LNCaP clone FGC (cell line): ENCODE measurements around the gene MCIDAS.

Source experiments
- DNase-seq: peaks from one replicate; pipeline ENCODE4 v3.0.0-alpha.2; 2011; ENCODE audit warnings: low read depth
- H3K4me3 ChIP-seq: 2 replicates; pipeline ENCODE4 v1.5.1; 2011; ENCODE audit warnings: mild to moderate bottlenecking, low read depth, low read length, control low read depth
- TF ChIP-seq, protein P1 (sequence below): IDR thresholded peaks from 2 replicates; pipeline ENCODE4 v1.5.1; 2012; ENCODE audit warnings: mild to moderate bottlenecking; ENCODE audit not compliant: control insufficient read depth, insufficient read depth; ENCODE audit errors: extremely low read depth

The MCIDAS gene

DNA sequence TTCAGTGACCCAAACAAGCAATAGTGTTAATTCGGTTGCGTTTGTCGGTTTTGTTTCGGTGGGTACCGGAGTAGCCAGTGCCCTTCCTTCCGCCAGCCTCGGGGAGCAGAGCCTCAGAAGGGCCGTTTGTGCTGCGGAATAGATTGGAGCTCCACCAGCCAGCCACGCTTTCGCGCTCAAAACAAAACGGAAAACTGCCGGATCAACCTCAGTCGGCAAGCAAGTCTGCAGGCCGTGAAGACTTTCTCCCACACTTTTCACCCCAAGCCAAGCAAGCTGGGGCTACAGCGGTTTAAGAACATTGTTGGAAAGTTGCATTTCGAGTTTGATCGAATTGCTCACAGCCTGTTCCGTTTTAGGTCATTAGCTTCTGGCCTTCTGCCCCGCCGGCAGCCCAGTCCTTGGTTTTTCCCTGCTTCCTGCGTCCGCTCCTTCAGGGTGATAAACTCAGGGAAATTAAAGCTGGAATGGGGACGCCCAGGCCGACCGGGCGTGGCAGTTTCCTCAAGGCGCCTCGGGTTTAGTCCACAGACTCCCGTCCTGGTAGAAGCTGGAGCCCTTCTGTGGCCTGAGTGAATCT, 7.1 kb upstream of the MCIDAS start:
- TF ChIP-seq, protein P1, sequence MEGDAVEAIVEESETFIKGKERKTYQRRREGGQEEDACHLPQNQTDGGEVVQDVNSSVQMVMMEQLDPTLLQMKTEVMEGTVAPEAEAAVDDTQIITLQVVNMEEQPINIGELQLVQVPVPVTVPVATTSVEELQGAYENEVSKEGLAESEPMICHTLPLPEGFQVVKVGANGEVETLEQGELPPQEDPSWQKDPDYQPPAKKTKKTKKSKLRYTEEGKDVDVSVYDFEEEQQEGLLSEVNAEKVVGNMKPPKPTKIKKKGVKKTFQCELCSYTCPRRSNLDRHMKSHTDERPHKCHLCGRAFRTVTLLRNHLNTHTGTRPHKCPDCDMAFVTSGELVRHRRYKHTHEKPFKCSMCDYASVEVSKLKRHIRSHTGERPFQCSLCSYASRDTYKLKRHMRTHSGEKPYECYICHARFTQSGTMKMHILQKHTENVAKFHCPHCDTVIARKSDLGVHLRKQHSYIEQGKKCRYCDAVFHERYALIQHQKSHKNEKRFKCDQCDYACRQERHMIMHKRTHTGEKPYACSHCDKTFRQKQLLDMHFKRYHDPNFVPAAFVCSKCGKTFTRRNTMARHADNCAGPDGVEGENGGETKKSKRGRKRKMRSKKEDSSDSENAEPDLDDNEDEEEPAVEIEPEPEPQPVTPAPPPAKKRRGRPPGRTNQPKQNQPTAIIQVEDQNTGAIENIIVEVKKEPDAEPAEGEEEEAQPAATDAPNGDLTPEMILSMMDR, result no peak
- no peak for DNase-seq
- H3K4me3 ChIP-seq, result peak overlapping the region; percentile 45

DNA sequence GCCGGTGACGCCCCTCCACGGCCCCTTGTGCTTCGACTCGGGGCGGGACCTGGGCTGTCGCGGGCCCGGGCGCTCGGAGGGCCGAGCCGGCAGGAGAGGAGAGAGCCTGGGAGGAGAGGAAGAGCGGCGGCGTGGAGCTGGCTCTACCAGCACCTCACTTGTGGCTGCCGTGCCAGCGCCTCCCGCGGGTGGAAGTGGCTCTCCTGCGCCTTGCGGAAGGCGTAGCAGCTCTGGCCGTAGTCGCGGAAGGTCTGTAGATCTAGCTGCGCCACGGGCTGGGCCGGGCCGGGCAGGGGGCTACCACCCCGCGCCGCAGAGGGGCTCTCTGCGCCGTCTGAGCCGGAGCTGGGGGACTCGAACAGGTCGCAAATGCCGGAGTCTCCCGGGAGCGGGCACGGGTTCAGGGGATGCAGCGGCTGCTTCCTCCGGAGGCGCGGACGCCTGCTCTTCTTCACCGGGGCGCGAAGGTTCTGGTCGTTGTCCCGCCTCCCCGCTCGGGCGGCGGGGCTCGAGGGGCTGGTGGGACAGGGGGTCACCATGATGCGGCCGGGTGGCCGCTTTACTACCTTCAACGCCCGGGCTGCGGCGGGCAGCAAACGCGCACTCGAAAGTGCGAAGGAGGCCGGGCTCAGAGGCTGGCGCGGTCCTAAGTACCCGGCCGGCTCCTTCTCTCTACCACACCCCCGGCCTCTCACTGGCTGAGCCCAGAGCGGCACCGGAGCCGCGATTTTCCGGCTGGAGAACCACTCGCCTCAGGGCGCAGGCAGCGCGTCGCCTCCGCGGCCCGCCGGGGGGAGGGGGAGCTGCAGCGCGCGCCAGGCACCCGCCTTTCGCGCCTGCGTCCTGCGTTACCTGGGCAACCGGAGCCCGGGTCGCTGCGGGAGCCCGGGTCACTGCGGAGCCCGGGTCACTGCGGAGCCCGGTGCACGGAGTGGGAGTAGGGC, 6.1 kb upstream of the MCIDAS start, which contains the start of gene CCNO:
CCNO (minus strand) TSS at position 624 of the 944 bp plus-strand sequence; CDS start at position 539, 85 bp downstream.
- TF ChIP-seq, protein P1, result peak; percentile 11; the same call in 1 of the 2 replicates
- no peak for DNase-seq
- peak within 1 kb of the TSS; percentile 45 for H3K4me3 ChIP-seq

DNA sequence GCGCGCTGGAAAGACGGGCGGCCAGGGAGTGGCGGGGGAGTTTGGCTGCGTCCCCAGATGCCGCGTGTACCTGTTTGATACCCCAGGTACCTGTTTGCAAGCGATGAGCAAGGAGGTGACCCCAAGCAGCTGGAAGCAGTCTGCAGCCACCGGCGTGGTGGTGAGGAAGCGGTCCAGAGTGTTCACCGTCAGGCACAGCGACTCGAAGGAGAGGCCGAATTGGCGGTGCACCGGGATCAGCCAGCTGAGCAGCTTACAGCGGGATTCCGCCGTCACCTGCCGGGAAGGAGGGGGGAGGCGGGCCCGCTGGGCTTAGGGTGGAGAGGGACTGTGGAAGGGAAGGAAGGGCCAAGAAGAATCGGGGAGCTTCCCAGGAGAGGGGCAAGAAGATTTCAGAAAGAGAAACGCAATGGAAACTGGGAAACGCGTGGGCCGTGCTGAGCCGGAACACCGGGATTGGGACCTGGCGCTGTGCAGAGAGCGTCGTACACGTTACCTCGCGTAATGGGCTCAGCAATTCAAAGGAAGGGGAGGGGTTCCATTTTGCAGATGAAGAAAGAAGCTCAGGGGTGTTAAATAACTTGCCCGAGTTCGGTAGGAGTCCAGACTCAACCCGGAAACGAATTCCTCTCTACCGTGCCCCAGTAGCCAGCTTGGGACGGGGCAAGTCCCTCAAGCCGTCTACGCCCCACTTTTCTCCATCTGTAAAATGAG, 5.3 kb upstream of the MCIDAS start:
- no peak for DNase-seq
- TF ChIP-seq, protein P1, result no peak

DNA sequence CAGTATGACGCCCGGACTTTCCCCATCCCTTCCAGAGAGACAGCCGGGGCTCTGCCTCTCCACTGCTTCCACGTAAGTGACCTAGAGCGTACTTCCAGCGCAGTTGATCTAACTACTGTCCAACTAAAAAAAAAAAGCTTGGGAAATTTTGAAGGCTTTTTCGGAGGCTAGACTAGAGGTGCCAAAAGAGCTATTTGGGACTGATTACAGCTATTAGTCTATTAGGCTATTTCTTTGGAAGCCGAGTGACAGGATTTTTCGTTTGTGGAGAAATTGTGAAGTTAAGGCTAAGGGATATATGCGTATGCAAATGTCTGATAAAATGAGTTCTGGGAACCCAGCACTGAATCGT, 4.8 kb upstream of the MCIDAS start:
- H3K4me3 ChIP-seq, result no peak overlapping the region
- no peak for DNase-seq
- TF ChIP-seq, protein P1, result no peak

More for the DNA sequence above, 5.3 kb upstream of the MCIDAS start:
- H3K4me3 ChIP-seq, result peak overlapping the region; percentile 45

DNA sequence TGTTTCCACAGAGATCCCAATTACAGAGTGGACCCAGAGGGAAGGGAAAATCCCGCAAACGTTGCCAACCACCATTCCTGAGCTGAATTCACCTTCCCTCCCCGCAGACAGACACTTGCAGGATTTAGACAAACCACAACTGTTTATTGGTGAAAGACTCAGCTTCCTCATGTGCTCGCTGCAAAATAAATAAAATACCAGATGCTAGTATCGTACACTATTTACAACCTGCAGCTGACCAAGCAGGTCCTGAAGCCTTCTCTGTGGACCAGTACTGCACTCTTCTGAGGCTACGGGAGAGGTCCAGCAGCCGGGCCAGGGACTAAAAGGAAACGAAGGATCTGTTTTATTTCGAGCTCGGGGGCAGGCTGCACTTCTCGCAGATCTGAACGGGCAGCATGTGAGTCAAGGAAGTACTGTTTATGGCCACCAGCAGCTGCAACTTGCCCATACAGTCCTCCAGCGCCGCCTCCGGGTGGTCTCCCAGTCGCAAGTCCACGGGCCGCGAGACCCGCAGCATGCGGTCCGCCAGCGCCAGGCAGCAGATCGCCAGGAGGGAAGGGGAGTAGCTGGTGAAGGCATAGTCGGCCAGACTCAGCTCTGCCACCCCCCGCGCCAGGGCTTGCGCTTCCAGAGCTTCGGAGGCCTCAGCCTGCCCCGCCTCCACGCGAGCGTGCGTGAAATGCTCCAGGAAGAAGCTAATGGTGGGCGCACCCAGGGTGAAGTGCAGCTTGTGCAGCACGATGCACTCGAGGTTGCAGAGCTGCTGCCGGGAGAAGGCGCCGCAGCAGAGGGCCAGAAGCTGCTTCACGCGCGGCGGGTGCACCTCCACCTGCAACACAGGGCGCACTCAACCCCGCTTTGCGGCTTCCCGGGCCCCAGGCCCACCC, 4.2 kb upstream of the MCIDAS start:
- H3K4me3 ChIP-seq, result peak overlapping the region; percentile 15
- DNase-seq, result no peak
- TF ChIP-seq, protein P1, result 0 out of 2 replicates have a peak, but pooled peaks have one; percentile 1

DNA sequence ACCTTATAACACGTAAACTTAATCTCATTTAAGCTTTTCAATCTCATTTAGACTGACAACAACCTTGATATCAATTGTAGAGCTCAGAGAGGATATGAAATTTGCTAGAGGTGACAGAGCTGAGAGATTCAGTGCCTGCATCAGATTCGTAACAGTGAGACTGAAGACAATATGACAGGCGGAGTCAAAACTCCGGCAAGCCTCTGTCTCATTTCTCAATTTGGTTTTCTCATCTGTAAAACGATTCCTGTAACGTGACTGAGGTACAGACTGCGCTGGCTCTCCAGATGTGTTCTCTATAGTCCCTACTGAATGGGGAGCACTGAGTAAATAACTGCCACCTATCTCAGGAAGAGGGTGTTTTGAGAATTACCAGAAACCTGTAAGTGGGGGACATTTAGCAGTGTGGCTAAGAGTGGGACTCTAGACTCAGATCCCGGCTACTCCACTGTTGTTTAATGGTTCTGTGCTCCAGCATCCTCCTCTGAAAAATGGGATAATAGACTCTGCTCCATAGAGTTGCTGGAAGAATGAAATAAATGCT, 3.0 kb upstream of the MCIDAS start:
- TF ChIP-seq, protein P1, result no peak
- DNase-seq, result no peak
- H3K4me3 ChIP-seq, result no peak overlapping the region
